Keratinocyte (primary cell): ENCODE results near the gene TP53BP2. TPM values are rescaled to one million over a fixed set of nuclear protein-coding genes. Genes with fewer than 3 reads are reported as not detected.

Experiments
- DNase-seq: peaks from one replicate; pipeline ENCODE4 v3.0.0-alpha.2; 2011; ENCODE audit warnings: low read depth, missing footprints, low spot score
- FAIRE-seq: peaks from 2 replicates; lab custom pipeline; 2011; peaks lifted over from hg19 to GRCh38; lab: Jason Lieb, UNC
- H2AFZ ChIP-seq: 2 replicates; pipeline ENCODE4 v1.6.0; 2012; ENCODE audit warnings: low read length, control low read depth, inconsistent platforms; ENCODE audit not compliant: control insufficient read depth
- H3K27ac ChIP-seq: 2 replicates; pipeline ENCODE4 v1.5.1; 2011; ENCODE audit warnings: low read length; ENCODE audit not compliant: control insufficient read depth, insufficient read depth
- H3K27me3 ChIP-seq: 3 replicates; pipeline ENCODE4 v1.6.0; 2011; ENCODE audit warnings: low read length; ENCODE audit not compliant: control insufficient read depth, insufficient read depth; ENCODE audit errors: extremely low read depth
- H3K36me3 ChIP-seq, 2 experiments: 2 replicates in 1 of 2; 3 replicates in 1 of 2; pipeline ENCODE4 v1.5.1; 2011; ENCODE audit warnings: low read length in 2 of 2, mild to moderate bottlenecking in 1 of 2; ENCODE audit not compliant: control insufficient read depth in 2 of 2, insufficient read depth in 2 of 2; ENCODE audit errors: extremely low read depth in 1 of 2
- H3K4me1 ChIP-seq: 3 replicates; pipeline ENCODE4 v1.5.1; 2011; ENCODE audit warnings: low read length; ENCODE audit not compliant: control insufficient read depth, insufficient read depth; ENCODE audit errors: extremely low read depth
- H3K4me2 ChIP-seq: 3 replicates; pipeline ENCODE4 v1.6.0; 2011; ENCODE audit warnings: low read depth, low read length; ENCODE audit not compliant: control insufficient read depth, insufficient read depth; ENCODE audit errors: extremely low read depth
- H3K4me3 ChIP-seq, 3 experiments: fragments of 200-600 bp in 1 of 3; sonication (generic) in 1 of 3; 2 replicates in 2 of 3; 3 replicates in 1 of 3; pipeline ENCODE4 v1.5.1; 2011 to 2016; ENCODE audit warnings: low read length in 3 of 3, mild to moderate bottlenecking in 3 of 3, control low read depth in 2 of 3, inconsistent platforms in 1 of 3, low read depth in 1 of 3, mixed read lengths in 1 of 3, mixed run types in 1 of 3, moderate library complexity in 1 of 3; ENCODE audit not compliant: control insufficient read depth in 2 of 3, insufficient read depth in 2 of 3; ENCODE audit errors: extremely low read depth in 1 of 3
- H3K79me2 ChIP-seq: 2 replicates; pipeline ENCODE4 v1.6.0; 2012; ENCODE audit warnings: low read length; ENCODE audit not compliant: control insufficient read depth, insufficient read depth
- H3K9ac ChIP-seq: 3 replicates; pipeline ENCODE4 v1.6.0; 2011; ENCODE audit warnings: low read length; ENCODE audit not compliant: control insufficient read depth, insufficient read depth; ENCODE audit errors: extremely low read depth
- H3K9me1 ChIP-seq: 3 replicates; pipeline ENCODE4 v1.6.0; 2011; ENCODE audit warnings: low read length; ENCODE audit not compliant: control insufficient read depth, insufficient read depth; ENCODE audit errors: extremely low read depth
- H3K9me3 ChIP-seq: 2 replicates; pipeline ENCODE4 v1.5.1; 2012; ENCODE audit warnings: low read depth, low read length; ENCODE audit not compliant: control insufficient read depth
- H4K20me1 ChIP-seq: 3 replicates; pipeline ENCODE4 v1.6.0; 2011; ENCODE audit warnings: low read length; ENCODE audit not compliant: control insufficient read depth, insufficient read depth; ENCODE audit errors: extremely low read depth
- CTCF ChIP-seq, 3 experiments: IDR thresholded peaks in 1 of 3; conservative IDR thresholded peaks in 1 of 3; optimal IDR thresholded peaks in 1 of 3; 2 replicates in 2 of 3; 3 replicates in 1 of 3; pipeline versions ENCODE3 to v1.5.1; 2011; ENCODE audit warnings: low read length in 3 of 3, mild to moderate bottlenecking in 3 of 3, moderate library complexity in 2 of 3, control low read depth in 1 of 3, inconsistent platforms in 1 of 3; ENCODE audit not compliant: insufficient read depth in 2 of 3; ENCODE audit errors: extremely low read depth in 1 of 3
- EZH2 ChIP-seq: IDR thresholded peaks from one replicate; pipeline ENCODE4 v1.6.1; 2012; ENCODE audit warnings: inconsistent platforms, mild to moderate bottlenecking, low read length, moderate library complexity
- dilution Hi-C: fragments of 300-500 bp; cut with MboI; formaldehyde crosslinking; loops from one replicate; pipeline ENCODE4 v1.7.0; 2020; ENCODE audit warnings: low sequenced_read_pairs; ENCODE audit not compliant: extremely low pct_ligation_motif_present
- polyA plus RNA-seq, 5 experiments: library from polyadenylated mRNA; depleted of rRNA in 3 of 5; stranded (reverse) in 3 of 5; stranded (forward) in 1 of 5; unstranded in 1 of 5; fragments of >200 nt; gene quantifications; 1 replicate in 1 of 5; 2 replicates in 3 of 5; 3 replicates in 1 of 5; pipeline versions ENCODE4 v1.2.1 to v1.2.3, GENCODE V29; 2011 to 2012; ENCODE audit warnings: missing spikeins in 2 of 5, low read depth in 1 of 5, low replicate concordance in 1 of 5

Gene TP53BP2
- polyA plus RNA-seq, 1 donor (not counting 4 experiments of a cell fraction or from before 2014, with no cell fraction given) = 22.5 TPM

GRCh38 chr1:223747838-223748335 lies 97.9 kb downstream of the TP53BP2 start:
- FAIRE-seq (no peak), DNase-seq (no peak)
- Histone ChIP-seq H3K9me1 (no peaks in the 10 kb centered on the region), H3K36me3 (peaks cover 66 to 82% of the 10 kb centered on the region in 2 experiments), H3K27ac (no peak overlapping the region), H4K20me1 (no peaks in the 10 kb centered on the region), H3K9ac (no peak overlapping the region), H3K9me3 (no peaks in the 10 kb centered on the region), H2AFZ (no peak overlapping the region), H3K79me2 (peaks cover 21% of the 10 kb centered on the region), H3K27me3 (no peaks in the 10 kb centered on the region), H3K4me1 (peaks cover 9% of the 10 kb centered on the region), H3K4me3 (no peak overlapping the region), H3K4me2 (no peak overlapping the region)
- dilution Hi-C loops = no loop called here
- TF ChIP-seq CTCF (optimal IDR thresholded peaks at IDR 0.05 in 1 of 3, IDR thresholded peaks at IDR 0.05 in 1 of 3, conservative IDR thresholded peaks at IDR 0.05 in 1 of 3; ENCODE audit: extremely low read depth in 1 of 3, insufficient read depth in 2 of 3, low read length in 3 of 3) = no peak
- TF ChIP-seq EZH2 = no peak

- Histone ChIP-seq H3K9ac (no peak overlapping the region), H3K27me3 (no peaks in the 10 kb centered on the region), H4K20me1 (no peaks in the 10 kb centered on the region), H3K79me2 (peaks cover 27% of the 10 kb centered on the region), H3K4me1 (peaks cover 22% of the 10 kb centered on the region), H2AFZ (no peak overlapping the region), H3K36me3 (peaks cover 49 to 64% of the 10 kb centered on the region in 2 experiments), H3K4me3 (no peak overlapping the region), H3K4me2 (no peak overlapping the region), H3K27ac (no peak overlapping the region), H3K9me3 (no peaks in the 10 kb centered on the region), H3K9me1 (no peaks in the 10 kb centered on the region)
- no peak for TF ChIP-seq CTCF (optimal IDR thresholded peaks at IDR 0.05 in 1 of 3, IDR thresholded peaks at IDR 0.05 in 1 of 3, conservative IDR thresholded peaks at IDR 0.05 in 1 of 3; ENCODE audit: extremely low read depth in 1 of 3, insufficient read depth in 2 of 3, low read length in 3 of 3)
- TF ChIP-seq EZH2 = no peak
- dilution Hi-C loops = no loop called here
- FAIRE-seq (no peak), DNase-seq (no peak)
These were observed 100.0 kb downstream of the TP53BP2 start for GRCh38 chr1:223745731-223746130.
